CD14-positive monocyte (primary cell): Measurements from ENCODE around the gene ZNF280C. TPM values are rescaled to one million over a fixed set of nuclear protein-coding genes. Genes with fewer than 3 reads are reported as not detected.

Source experiments
- DNase-seq, 3 donors: peaks; one replicate each; pipeline ENCODE4 v3.0.0-alpha.2; 2011 to 2022
- H2AFZ ChIP-seq: 2 replicates; pipeline ENCODE4 v1.6.0; 2012; ENCODE audit warnings: mild to moderate bottlenecking, low read depth, low read length, inconsistent platforms; ENCODE audit not compliant: insufficient read depth, poor library complexity, severe bottlenecking
- H3K27ac ChIP-seq, 2 donors: 1 replicate in 1 of 2; 2 replicates in 1 of 2; pipeline ENCODE4 v1.5.1; 2012 to 2013; ENCODE audit warnings: low read length in 2 of 2, control low read depth in 1 of 2, inconsistent platforms in 1 of 2, low read depth in 1 of 2, mild to moderate bottlenecking in 1 of 2
- H3K27me3 ChIP-seq, 2 donors: one replicate each; pipeline versions ENCODE4 v1.6.0 to v1.6.1; 2011 to 2013; ENCODE audit warnings: low read length in 2 of 2; ENCODE audit not compliant: control insufficient read depth in 2 of 2, insufficient read depth in 2 of 2
- H3K36me3 ChIP-seq, 2 donors: replicated peaks in 1 of 2; 1 replicate in 1 of 2; 2 replicates in 1 of 2; pipeline versions ENCODE4 v1.5.1 to v1.6.1; 2012 to 2013; ENCODE audit warnings: low read length in 2 of 2, control low read depth in 1 of 2, inconsistent platforms in 1 of 2, mild to moderate bottlenecking in 1 of 2; ENCODE audit not compliant: insufficient read depth in 2 of 2, control insufficient read depth in 1 of 2
- H3K4me1 ChIP-seq, 2 donors: 1 replicate in 1 of 2; 2 replicates in 1 of 2; pipeline versions ENCODE4 v1.5.1 to v1.6.1; 2012 to 2013; ENCODE audit warnings: low read length in 2 of 2, control low read depth in 1 of 2, inconsistent platforms in 1 of 2, mild to moderate bottlenecking in 1 of 2, moderate library complexity in 1 of 2; ENCODE audit not compliant: insufficient read depth in 2 of 2, control insufficient read depth in 1 of 2
- H3K4me2 ChIP-seq: replicated peaks from 2 replicates; pipeline ENCODE3; 2012; ENCODE audit warnings: low read length, moderate library complexity, mild to moderate bottlenecking; ENCODE audit not compliant: poor library complexity, severe bottlenecking; ENCODE audit errors: extremely low read depth
- H3K4me3 ChIP-seq, 3 experiments: fragments of 200-600 bp in 1 of 3; sonication (generic) in 1 of 3; replicated peaks in 1 of 3; 1 replicate in 2 of 3; 2 replicates in 1 of 3; pipeline ENCODE4 v1.5.1; 2011 to 2013; ENCODE audit warnings: low read length in 3 of 3, mild to moderate bottlenecking in 3 of 3, control low read depth in 2 of 3, low read depth in 2 of 3, inconsistent platforms in 1 of 3, moderate library complexity in 1 of 3
- H3K79me2 ChIP-seq: 2 replicates; pipeline ENCODE4 v1.6.0; 2012; ENCODE audit warnings: mild to moderate bottlenecking, control low read depth, inconsistent platforms, low read length, moderate library complexity; ENCODE audit not compliant: insufficient read depth
- H3K9ac ChIP-seq: 2 replicates; pipeline ENCODE4 v1.6.0; 2017; ENCODE audit warnings: low read length, mild to moderate bottlenecking; ENCODE audit not compliant: insufficient read depth, poor library complexity, severe bottlenecking
- H3K9me3 ChIP-seq, 2 donors: replicated peaks in 1 of 2; 1 replicate in 1 of 2; 2 replicates in 1 of 2; pipeline versions ENCODE4 v1.5.1 to v1.6.1; 2012 to 2013; ENCODE audit warnings: low read length in 2 of 2, control low read depth in 1 of 2; ENCODE audit not compliant: control insufficient read depth in 1 of 2, insufficient read depth in 1 of 2
- H4K20me1 ChIP-seq: 2 replicates; pipeline ENCODE4 v1.6.0; 2012; ENCODE audit warnings: mild to moderate bottlenecking, low read length, control low read depth, moderate library complexity; ENCODE audit not compliant: insufficient read depth
- H3K27ac Mint-ChIP-seq, 7 donors: one replicate each; pipeline ENCODE4 v1.8.0; 2020; ENCODE audit warnings: mild to moderate bottlenecking in 7 of 7, mixed read lengths in 7 of 7, moderate library complexity in 6 of 7, inconsistent platforms in 2 of 7
- H3K27me3 Mint-ChIP-seq, 3 donors: one replicate each; pipeline ENCODE4 v1.8.0; 2021 to 2022; ENCODE audit warnings: low read depth in 3 of 3, mild to moderate bottlenecking in 3 of 3, mixed read lengths in 3 of 3, moderate library complexity in 3 of 3, inconsistent platforms in 1 of 3
- H3K36me3 Mint-ChIP-seq, 2 donors: one replicate each; pipeline ENCODE4 v1.8.0; 2020; ENCODE audit warnings: mixed read lengths in 2 of 2, inconsistent platforms in 1 of 2, mild to moderate bottlenecking in 1 of 2
- H3K4me1 Mint-ChIP-seq: one replicate; pipeline ENCODE4 v1.8.0; 2020; ENCODE audit warnings: mild to moderate bottlenecking, mixed read lengths
- H3K4me3 Mint-ChIP-seq, 2 donors: one replicate each; pipeline ENCODE4 v1.8.0; 2020; ENCODE audit warnings: mild to moderate bottlenecking in 2 of 2, mixed read lengths in 2 of 2, moderate library complexity in 1 of 2
- H3K9me3 Mint-ChIP-seq, 7 donors: one replicate each; pipeline ENCODE4 v1.8.0; 2020 to 2022; ENCODE audit warnings: mixed read lengths in 7 of 7, mild to moderate bottlenecking in 6 of 7, moderate library complexity in 6 of 7, inconsistent platforms in 2 of 7
- CTCF ChIP-seq: fragments of 200-600 bp; IDR thresholded peaks from one replicate; pipeline ENCODE4 v1.8.0; 2022; ENCODE audit warnings: antibody characterized with exemption, mild to moderate bottlenecking
- WGBS: methylation state at CpG from one replicate; pipeline ENCODE4 v1.1.5; 2013; ENCODE audit warnings: missing lambda C conversion rate; ENCODE audit not compliant: insufficient coverage; 5-methylcytosine and 5-hydroxymethylcytosine counted together
- intact Hi-C, 2 donors: fragments of 100-400 bp; cut with micrococcal nuclease; formaldehyde crosslinking; loops; one replicate each; pipeline versions ENCODE4 v1.15.0 to v1.15.1; 2023
- polyA plus RNA-seq, 3 donors: library from polyadenylated mRNA; depleted of rRNA in 1 of 3; unstranded in 2 of 3; stranded (reverse) in 1 of 3; fragments of 300-500 nt in 2 of 3; fragments of >200 nt in 1 of 3; fragmentation: Illumina TruSeq in 2 of 3; gene quantifications; 1 replicate in 2 of 3; 2 replicates in 1 of 3; pipeline ENCODE4 v1.2.3, GENCODE V29; 2012 to 2021
- small RNA-seq: library from RNA; depleted of rRNA; stranded (forward); fragments of <200 nt; gene quantifications from one replicate; pipeline ENCODE3, GENCODE V24; 2012; ENCODE audit warnings: low read depth; ENCODE audit not compliant: insufficient read length

ZNF280C gene
- polyA plus RNA-seq, 3 donors = 0.66 to 1.8 (median 1.3) TPM

- no peak for DNase-seq
- 100% methylated on average over 1 of the region's 2 CpGs for WGBS
- peaks cover 10 to 19% of the 10 kb centered on the region in 2 donors for H3K36me3 Mint-ChIP-seq
- no peak overlapping the region for H3K4me3 ChIP-seq
- H3K4me1 Mint-ChIP-seq = peaks cover under 1% of the 10 kb centered on the region
- H3K79me2 ChIP-seq = peaks cover 27% of the 10 kb centered on the region
- H3K27ac ChIP-seq = no peak overlapping the region
- H4K20me1 ChIP-seq = no peaks in the 10 kb centered on the region
- H3K4me3 Mint-ChIP-seq = no peak overlapping the region
- H3K27me3 ChIP-seq = no peaks in the 10 kb centered on the region
- no peaks in the 10 kb centered on the region for H3K4me1 ChIP-seq
- H3K27me3 Mint-ChIP-seq = peaks cover 0 to 4% (median 0%) of the 10 kb centered on the region in 3 donors
- no peak overlapping the region for H3K9ac ChIP-seq
- H3K4me2 ChIP-seq = no peak overlapping the region
- peaks cover 8 to 19% of the 10 kb centered on the region in 2 donors for H3K36me3 ChIP-seq
- no peaks in the 10 kb centered on the region for H3K9me3 ChIP-seq
- no peak for TF ChIP-seq CTCF
- H3K27ac Mint-ChIP-seq = no peak overlapping the region
- no peaks in the 10 kb centered on the region for H3K9me3 Mint-ChIP-seq
- H2AFZ ChIP-seq = no peak overlapping the region
- intact Hi-C loops = no loop called here
Measured at GRCh38 chrX:130158311-130158710, 110.4 kb downstream of the ZNF280C start.

- Histone ChIP-seq H2AFZ (no peak overlapping the region), H3K4me2 (no peak overlapping the region), H3K27ac (no peak overlapping the region), H3K36me3 (peaks cover 8 to 19% of the 10 kb centered on the region in 2 donors), H3K9ac (no peak overlapping the region), H3K4me1 (no peaks in the 10 kb centered on the region), H3K27me3 (no peaks in the 10 kb centered on the region), H3K9me3 (no peaks in the 10 kb centered on the region), H3K79me2 (peaks cover 8% of the 10 kb centered on the region), H3K4me3 (no peak overlapping the region), H4K20me1 (no peaks in the 10 kb centered on the region)
- peaks cover 0 to 1% (median 0%) of the 10 kb centered on the region in 7 donors for H3K9me3 Mint-ChIP-seq
- H3K27ac Mint-ChIP-seq = no peak overlapping the region
- no peak overlapping the region for H3K4me3 Mint-ChIP-seq
- no peaks in the 10 kb centered on the region for H3K4me1 Mint-ChIP-seq
- no peaks in the 10 kb centered on the region for H3K27me3 Mint-ChIP-seq
- no CpG with 5 or more reads among the region's 2 CpGs for WGBS
- no peak for DNase-seq
- peaks cover 10 to 15% of the 10 kb centered on the region in 2 donors for H3K36me3 Mint-ChIP-seq
- TF ChIP-seq CTCF = no peak
- intact Hi-C loops = no loop called here
Measured at GRCh38 chrX:130155564-130155963, 113.1 kb downstream of the ZNF280C start.

Small RNA genes lying within 50 kb of the gene (small RNA-seq; reads per million reads assigned to genes)
- gene RNU6-1130P = not detected

Other genes with a start within 250 kb of the ZNF280C start
- gene ELF4, start 158.4 kb downstream of the ZNF280C start, polyA plus RNA-seq = 10 to 100 TPM; 10.4 to 68.6 (median 20.5) TPM
- gene AIFM1, start 103.1 kb downstream of the ZNF280C start, polyA plus RNA-seq = 10 to 100 TPM; 15.1 to 19.1 (median 18.6) TPM
- 1 to 10 TPM in 2 of 3 donors, under 1 TPM in 1; 0.13 to 2.1 (median 1.6) TPM for gene RAB33A, start 96.9 kb downstream of the ZNF280C start, polyA plus RNA-seq
- gene SLC25A14, start 71.0 kb upstream of the ZNF280C start, polyA plus RNA-seq = 10 to 100 TPM in 2 of 3 donors, 1 to 10 TPM in 1; 7.5 to 19.2 (median 12.2) TPM
- not detected for gene GPR119, start 116.8 kb upstream of the ZNF280C start, polyA plus RNA-seq
- 10 to 100 TPM; 11.9 to 15.0 (median 13.1) TPM for gene RBMX2, start 133.1 kb upstream of the ZNF280C start, polyA plus RNA-seq